ENCODE measurements around the gene HAUS1. TPM values are rescaled to one million over a fixed set of nuclear protein-coding genes. Genes with fewer than 3 reads are reported as not detected.

The HAUS1 gene
- total and polyA plus RNA-seq, 2 of the 8 experiments (the other 6 are each of a cell fraction or from before 2014, with no cell fraction given): 104 TPM

GRCh38 chr18:46054956-46055837 lies 49.0 kb upstream of the HAUS1 start:
- no peaks in the 10 kb centered on the region for H3K79me1 ChIP-seq (ENCODE audit: low read depth, low read length)
- no peak overlapping the region for H3K18ac ChIP-seq (ENCODE audit: extremely low read depth, low read length)
- no peak overlapping the region for H3K56ac ChIP-seq (replicated peaks; ENCODE audit: insufficient read length, low read depth, low read length)
- 92% methylated on average over 6 of the region's 6 CpGs; no CpG with 5 or more reads in 1 of the 2 experiments for WGBS, 2 experiments (ENCODE audit: extremely low coverage in 1 of 2, insufficient coverage in 1 of 2, insufficient read length in 1 of 2, insufficient replicate concordance in 2 of 2, low coverage in 1 of 2, low lambda C conversion rate in 2 of 2, missing lambda C conversion rate in 1 of 2)
- TF ChIP-seq SIX5 (IDR thresholded peaks at IDR 0.05; ENCODE audit: low read depth, low read length) (no peak), PHF8 (conservative IDR thresholded peaks at IDR 0.05; ENCODE audit: low read depth, low read length) (no peak), CBX8 (IDR thresholded peaks at IDR 0.05; ENCODE audit: borderline replicate concordance, low read depth, low read length) (no peak), EGR1 (IDR thresholded peaks at IDR 0.05; ENCODE audit: borderline replicate concordance, low read depth, low read length) (no peak), MAX (IDR thresholded peaks at IDR 0.05) (no peak), CREB1 (IDR thresholded peaks at IDR 0.05) (no peak), SRF (IDR thresholded peaks at IDR 0.05; ENCODE audit: low read depth, low read length) (no peak), GTF2F1 (IDR thresholded peaks at IDR 0.05; ENCODE audit: borderline replicate concordance, low read depth, low read length) (no peak), TAF1 (IDR thresholded peaks at IDR 0.05; ENCODE audit: low read depth, low read length) (no peak), KDM4A (IDR thresholded peaks at IDR 0.05; ENCODE audit: low read depth, low read length, severe bottlenecking) (no peak), SP2 (IDR thresholded peaks at IDR 0.05; ENCODE audit: low read length) (no peak), CHD2 (IDR thresholded peaks at IDR 0.05; ENCODE audit: low read length) (no peak), ZNF274 (IDR thresholded peaks at IDR 0.05; ENCODE audit: borderline replicate concordance, extremely low read depth, low read length) (no peak)
- no peaks in the 10 kb centered on the region for H3K79me2 ChIP-seq (ENCODE audit: control insufficient read depth in 1 of 2, insufficient read depth in 2 of 2, low read length in 2 of 2)
- H4K91ac ChIP-seq (replicated peaks; ENCODE audit: insufficient read length, low read length): no peak overlapping the region
- no peak overlapping the region for H4K5ac ChIP-seq (ENCODE audit: insufficient read length, low read depth, low read length)
- H3K4me3 ChIP-seq (ENCODE audit: extremely low read depth in 1 of 4, insufficient read depth in 2 of 4, low read depth in 3 of 4, low read length in 4 of 4): no peak overlapping the region
- no peaks in the 10 kb centered on the region for H3K9me3 ChIP-seq (ENCODE audit: insufficient read depth in 2 of 2, low read depth in 1 of 2, low read length in 1 of 2)
- H3K9ac ChIP-seq (replicated peaks in 1 of 4; ENCODE audit: extremely low read depth in 1 of 4, low read depth in 3 of 4, low read length in 3 of 4): no peak overlapping the region
- H2BK15ac ChIP-seq (ENCODE audit: low read length): no peak overlapping the region
- no peaks in the 10 kb centered on the region for H3K27me3 ChIP-seq (replicated peaks in 1 of 4; ENCODE audit: control insufficient read depth in 3 of 4, extremely low read depth in 1 of 4, insufficient read depth in 3 of 4, low read length in 3 of 4)
- no peak overlapping the region for H2BK5ac ChIP-seq (ENCODE audit: low read depth, low read length)
- H3K4me2 ChIP-seq (ENCODE audit: insufficient read depth in 1 of 2, low read depth in 2 of 2, low read length in 2 of 2): no peak overlapping the region
- POLR2A ChIA-PET (ENCODE audit: partially characterized antibody): interaction anchor here (1.0 to 1.5 kb wide), 2 partner anchors 16 to 23 kb away, joined by 3 to 6 read pairs; no protein-coding TSS in a partner anchor
- no peak overlapping the region for H3K4ac ChIP-seq (replicated peaks; ENCODE audit: insufficient read length, low read depth, low read length)
- no peak overlapping the region for H2BK120ac ChIP-seq (replicated peaks; ENCODE audit: low read depth, low read length)
- no peak overlapping the region for H2BK12ac ChIP-seq (ENCODE audit: low read depth, low read length)
- H3K4me1 ChIP-seq (replicated peaks in 1 of 4; ENCODE audit: control insufficient read depth in 3 of 4, insufficient read depth in 4 of 4, low read length in 3 of 4): no peaks in the 10 kb centered on the region
- peak in 1 of 2 experiments; percentile 28 for DNase-seq (ENCODE audit: low read depth in 1 of 2, low spot score in 2 of 2)
- no peaks in the 10 kb centered on the region for H3K36me3 ChIP-seq (ENCODE audit: control insufficient read depth in 2 of 4, insufficient read depth in 4 of 4, low read length in 3 of 4)
- H3K14ac ChIP-seq (ENCODE audit: insufficient read length): no peak overlapping the region
- no peaks in the 10 kb centered on the region for H3K23me2 ChIP-seq (ENCODE audit: low read depth, low read length)
- no peak overlapping the region for H2AK5ac ChIP-seq (ENCODE audit: low read depth, low read length)
- H4K20me1 ChIP-seq (replicated peaks in 1 of 2; ENCODE audit: control insufficient read depth in 1 of 2, insufficient read depth in 2 of 2, low read length in 2 of 2): no peaks in the 10 kb centered on the region
- no peak overlapping the region for H4K8ac ChIP-seq (ENCODE audit: extremely low read depth, insufficient read depth, low read length)
- FAIRE-seq: no peak
- H2BK20ac ChIP-seq (ENCODE audit: low read length): no peak overlapping the region
- CTCF ChIA-PET (ENCODE audit: partially characterized antibody): interaction anchor here (0.7 to 1.1 kb wide), 4 partner anchors 9 to 144 kb away, joined by 3 read pairs; no protein-coding TSS in a partner anchor
- no peak overlapping the region for H3K27ac ChIP-seq (ENCODE audit: low read depth, low read length)
- no peak overlapping the region for H3K23ac ChIP-seq (ENCODE audit: insufficient read length)
- no peak overlapping the region for H2AFZ ChIP-seq (ENCODE audit: low read length)
